Activated gamma-delta T cell treated with Interleukin-2 at 50 U/mL for 16 hours (primary cell): Measurements from ENCODE around the gene CKS2.
"Not testable (repeated sequence)": the region's sequence is repeated elsewhere in the genome, so short reads cannot be mapped to it uniquely, and the experiment has no call there.

Experiments
- DNase-seq: peaks from one replicate; pipeline ENCODE4 v3.0.0-alpha.2; 2020

Gene CKS2

DNA sequence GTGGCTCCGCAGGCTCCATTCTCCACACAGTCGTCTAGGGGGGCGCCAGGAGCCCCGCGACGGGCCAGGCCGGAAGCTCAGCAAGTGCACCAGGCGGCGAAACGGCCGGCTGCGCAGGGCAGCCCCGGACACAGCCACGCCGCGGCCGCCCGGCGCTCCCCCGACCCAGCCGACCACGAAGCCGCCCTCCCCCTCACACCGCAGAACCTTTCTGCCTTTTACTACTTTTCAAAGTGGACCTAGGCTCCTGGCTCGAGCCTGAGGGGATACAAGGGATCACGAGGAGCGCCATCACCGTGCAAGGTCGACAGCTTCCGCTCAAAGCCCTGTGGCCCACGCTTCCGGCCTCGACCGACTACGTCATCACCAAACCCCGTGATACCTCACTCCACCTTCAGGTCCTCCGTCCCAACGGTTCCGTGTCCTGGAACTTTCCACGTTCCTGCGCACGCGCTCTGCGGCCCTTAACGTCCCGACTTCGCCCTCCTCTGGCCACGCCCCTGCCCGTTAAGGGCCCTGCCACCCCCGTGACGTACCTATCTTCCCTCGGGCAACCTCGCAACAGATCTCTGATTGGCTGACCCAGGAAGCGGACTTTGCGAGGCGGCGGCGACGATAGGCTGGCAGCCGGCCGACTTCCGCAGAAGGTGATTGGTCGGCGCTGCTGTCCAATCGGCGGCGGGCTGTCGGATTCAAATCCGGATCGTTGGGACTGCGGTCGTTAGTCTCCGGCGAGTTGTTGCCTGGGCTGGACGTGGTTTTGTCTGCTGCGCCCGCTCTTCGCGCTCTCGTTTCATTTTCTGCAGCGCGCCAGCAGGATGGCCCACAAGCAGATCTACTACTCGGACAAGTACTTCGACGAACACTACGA lies at the start of gene CKS2:
Gene CKS2, plus strand, starts transcription at position 721 of the 871 bp plus-strand sequence. Its CDS starts 98 bp downstream, at position 819.
- DNase-seq: peak; percentile 100

- DNase-seq: no peak
Observed at GRCh38 chr9:89273528-89274279, 37.3 kb upstream of the CKS2 start.

DNA sequence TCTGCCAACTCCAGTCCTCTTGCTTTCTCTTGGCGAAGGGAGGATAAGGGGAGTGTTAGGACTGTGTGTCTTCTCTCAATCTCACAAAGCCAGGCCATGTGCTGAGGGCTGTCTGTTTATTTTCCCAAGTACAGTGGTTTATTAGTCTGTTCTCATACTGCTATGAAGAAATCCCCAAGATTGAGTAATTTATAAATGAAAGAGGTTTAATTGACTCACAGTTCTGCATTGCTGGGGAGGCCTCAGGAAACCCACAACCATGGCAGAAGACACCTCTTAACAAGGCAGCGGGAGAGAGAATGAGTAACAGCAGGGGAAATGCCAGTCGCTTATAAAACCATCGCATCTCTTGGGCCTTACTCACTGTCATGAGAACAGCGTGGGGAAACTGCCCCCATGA lies 36.2 kb upstream of the CKS2 start:
- no peak for DNase-seq

DNA sequence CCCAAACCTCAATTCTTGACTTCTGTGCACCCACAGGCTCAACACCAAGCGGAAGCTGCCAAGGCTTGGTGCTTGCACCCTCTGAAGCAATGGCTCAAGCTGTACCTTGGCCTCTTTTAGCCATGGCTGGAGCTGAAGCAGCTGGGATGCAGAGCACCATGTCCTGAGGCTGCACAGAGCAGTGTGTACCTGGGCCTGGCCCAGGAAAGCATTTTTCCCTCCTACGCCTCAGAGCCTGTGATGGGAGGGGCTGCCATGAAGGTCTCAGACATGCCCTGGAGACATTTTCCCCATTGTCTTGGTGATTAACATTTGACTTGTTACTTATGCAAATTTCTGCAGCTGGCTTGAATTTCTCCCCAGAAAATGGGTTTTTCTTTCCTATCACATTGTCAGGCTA lies 35.0 kb upstream of the CKS2 start:
- DNase-seq: not testable (repeated sequence)

DNA sequence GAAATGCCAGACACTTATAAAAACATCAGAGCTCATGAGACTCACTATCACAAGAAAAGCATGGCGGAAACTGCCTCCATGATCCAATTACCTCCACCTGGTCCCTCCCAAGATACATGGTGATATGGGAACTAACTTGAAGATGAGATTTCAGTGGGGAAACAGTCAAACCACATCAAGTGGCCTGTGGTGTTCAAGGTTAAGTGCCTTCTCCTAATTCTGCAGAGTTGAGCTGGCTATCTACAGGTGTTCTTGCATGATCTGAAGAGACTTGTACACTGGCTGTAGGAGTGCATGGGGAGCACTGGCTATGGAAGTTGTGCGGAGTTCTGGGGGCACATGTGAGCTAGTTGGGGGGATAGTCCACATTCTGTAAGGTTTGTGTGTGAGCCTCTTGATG lies 34.0 kb upstream of the CKS2 start:
- DNase-seq: no peak

DNA sequence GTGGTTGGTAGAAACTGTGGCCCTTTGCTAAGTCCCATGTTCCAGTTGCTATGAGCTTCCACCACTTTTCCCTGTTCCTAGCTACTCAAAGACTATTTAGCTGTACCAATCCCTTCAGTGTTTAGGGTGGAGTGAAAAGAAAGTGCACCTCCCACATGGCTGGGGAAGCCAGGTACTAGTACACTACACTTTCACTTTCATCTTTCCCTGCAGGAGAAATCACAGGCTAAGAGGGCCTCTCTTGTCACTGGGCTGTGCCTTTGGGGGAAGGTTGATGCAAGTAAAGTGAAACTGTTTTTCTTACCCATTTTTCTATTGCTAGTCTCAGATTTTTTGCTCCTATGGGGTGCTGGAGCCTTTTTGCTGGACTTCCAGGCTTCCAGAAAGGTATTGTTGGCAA lies 33.5 kb upstream of the CKS2 start:
- no peak for DNase-seq

DNA sequence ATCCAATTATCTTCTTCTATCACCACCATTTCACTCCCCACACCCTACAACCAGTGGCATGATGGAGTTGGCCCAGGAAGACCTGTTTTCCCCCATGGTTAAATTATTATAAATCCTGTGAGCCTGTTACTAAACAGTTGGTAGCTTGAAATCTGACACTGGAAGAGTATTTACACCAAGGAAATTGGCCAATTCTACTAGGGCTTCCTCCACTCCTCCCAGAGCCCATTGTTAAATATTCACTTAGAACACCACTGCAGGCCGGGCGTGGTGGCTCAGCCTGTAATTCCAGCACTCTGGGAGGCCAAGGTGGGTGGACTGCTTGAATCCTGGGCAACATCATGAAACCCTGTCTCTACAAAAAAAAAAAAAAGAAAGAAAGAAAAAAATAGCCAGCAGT lies 32.4 kb upstream of the CKS2 start:
- no peak for DNase-seq

- DNase-seq: no peak
Observed at GRCh38 chr9:89278997-89279739, 31.8 kb upstream of the CKS2 start.

DNA sequence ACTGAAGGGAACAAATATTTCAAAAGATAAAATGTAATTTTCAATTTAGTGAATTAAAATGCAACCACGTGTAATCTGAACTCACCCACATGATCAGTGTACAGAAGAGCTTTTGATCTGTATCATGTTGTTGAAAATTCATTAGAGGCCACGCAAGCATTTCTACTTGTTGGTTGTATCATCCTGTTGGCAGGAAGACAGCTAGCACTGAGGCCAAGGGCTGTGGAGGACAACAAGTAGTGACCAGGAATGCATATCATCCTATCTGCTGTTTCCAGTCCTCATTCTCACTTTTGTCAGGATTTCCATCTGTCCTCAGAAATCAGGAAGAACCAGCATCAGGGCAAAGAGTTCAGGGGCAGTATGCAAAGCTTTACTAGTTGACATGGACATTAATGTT lies 29.9 kb upstream of the CKS2 start:
- no peak for DNase-seq

DNA sequence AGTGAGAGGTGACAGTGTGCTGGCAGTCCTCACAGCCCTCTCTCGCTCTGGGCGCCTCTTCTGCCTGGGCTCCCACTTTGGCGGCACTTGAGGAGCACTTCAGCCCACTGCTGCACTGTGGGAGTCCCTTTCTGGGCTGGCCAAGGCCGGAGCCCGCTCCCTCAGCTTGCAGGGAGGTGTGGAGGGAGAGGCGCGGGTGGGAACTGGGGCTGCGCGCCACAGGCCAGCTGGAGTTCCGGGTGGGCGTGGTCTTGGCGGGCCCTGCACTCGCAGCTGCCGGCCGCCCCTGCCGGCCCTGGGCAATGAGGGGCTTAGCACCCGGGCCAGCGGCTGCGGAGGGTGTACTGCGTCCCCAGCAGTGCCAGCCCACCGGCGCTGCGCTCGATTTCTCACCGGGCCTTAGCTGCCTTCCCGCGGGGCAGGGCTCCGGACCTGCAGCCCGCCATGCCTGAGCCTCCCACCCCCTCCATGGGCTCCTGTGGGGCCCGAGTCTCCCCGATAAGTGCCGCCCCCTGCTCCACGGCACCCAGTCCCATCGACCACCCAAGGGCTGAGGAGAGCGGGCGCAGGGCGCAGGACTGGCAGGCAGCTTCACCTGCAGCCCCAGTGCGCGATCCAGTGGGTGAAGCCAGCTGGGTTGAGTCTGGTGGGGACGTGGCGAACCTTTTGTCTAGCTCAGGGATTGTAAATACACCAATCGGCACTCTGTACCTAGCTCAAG lies 28.6 kb upstream of the CKS2 start:
- DNase-seq: not testable (repeated sequence)

DNA sequence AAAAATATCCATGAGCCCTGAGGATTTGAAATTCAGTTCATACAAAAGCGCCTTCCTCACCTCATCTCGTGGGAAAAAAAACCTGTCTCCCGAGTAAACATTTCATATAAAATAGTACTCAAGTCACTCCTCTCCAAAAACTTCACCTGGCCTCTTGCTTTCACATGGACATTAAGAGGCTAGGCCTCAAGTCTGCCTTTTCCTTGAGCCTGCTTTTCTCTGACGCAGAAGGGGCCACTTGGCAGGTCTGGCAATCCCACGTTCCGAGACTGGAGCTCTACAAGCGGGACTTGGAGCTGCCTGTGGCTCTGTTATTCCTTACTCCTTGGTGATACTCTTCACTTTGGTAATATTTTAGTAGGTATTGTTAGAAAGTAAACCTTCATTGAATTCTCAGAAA lies 26.9 kb upstream of the CKS2 start:
- no peak for DNase-seq

- DNase-seq: no peak
Observed at GRCh38 chr9:89291741-89292140, 19.3 kb upstream of the CKS2 start.

DNA sequence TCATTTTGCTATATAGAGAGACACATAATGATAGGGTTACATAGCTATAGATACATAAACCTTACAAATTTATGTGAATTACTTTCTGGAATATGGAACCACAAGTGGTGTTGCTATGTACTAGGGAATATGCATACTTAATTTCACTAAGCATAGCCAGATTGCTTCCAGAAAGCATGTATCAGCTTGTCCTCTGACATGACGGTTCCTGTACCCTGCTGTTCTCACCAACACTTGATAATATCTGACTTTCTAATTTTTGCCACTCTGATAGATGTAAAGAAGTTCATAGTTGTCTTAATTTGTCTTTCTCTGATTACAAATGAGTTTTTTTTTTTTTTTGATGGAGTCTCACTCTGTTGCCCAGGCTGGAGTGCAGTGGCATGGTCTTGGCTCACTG lies 18.0 kb upstream of the CKS2 start:
- DNase-seq: no peak

DNA sequence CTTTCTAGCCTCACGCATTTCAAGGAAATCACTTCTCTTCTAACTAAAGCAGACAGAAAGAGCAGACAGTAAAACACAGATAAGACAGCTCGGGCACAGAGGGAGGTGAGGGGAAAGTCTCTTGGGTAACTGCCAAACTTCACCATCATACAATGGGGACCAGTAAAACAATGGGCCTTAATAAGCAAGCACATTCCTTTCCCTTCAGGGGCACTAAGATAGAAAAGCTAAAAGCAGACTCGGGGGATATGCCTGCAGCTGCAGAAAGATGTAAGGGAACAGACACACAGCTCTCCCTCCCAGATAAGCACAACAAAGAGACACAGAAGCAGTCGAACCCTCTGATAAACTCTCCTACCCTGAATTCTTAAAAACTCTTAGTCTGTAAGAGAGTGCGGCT lies 15.6 kb upstream of the CKS2 start:
- no peak for DNase-seq

DNA sequence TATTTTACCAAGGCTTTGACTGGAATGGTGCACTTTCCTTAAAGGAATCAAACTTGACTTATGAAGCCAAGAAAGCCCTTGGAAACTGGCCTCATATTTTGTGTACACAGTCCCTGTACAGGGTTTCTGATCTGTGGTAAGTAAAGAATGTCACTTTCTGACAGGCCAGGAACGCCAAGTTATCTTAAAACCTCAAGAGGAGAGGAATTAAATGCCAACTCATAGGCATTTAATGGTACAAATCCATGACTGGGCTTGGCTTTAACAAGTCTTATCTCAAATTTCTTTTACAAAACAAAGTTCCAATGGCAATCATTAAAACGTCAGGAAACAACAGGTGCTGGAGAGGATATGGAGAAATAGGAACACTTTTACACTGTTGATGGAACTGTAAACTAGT lies 9.0 kb upstream of the CKS2 start:
- not testable (repeated sequence) for DNase-seq

- DNase-seq: no peak
Observed at GRCh38 chr9:89304020-89304833, 6.8 kb upstream of the CKS2 start.

DNA sequence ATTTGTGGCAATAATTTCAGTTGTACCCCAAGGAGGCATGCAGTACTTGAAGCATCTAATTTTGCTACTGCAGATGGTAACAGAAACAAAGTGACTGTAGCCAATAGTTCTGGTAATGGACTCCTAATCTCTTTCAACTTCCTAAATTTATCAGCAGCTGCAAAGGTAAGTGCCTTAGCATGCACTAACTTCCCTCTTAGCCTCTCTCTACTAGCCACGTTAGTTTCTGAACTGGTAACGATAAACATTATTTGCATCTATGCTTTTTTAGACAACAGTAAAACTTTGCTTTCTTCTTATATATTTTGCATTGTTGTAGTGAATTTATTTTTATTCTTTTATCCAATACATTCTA lies 6.2 kb upstream of the CKS2 start:
- no peak for DNase-seq

DNA sequence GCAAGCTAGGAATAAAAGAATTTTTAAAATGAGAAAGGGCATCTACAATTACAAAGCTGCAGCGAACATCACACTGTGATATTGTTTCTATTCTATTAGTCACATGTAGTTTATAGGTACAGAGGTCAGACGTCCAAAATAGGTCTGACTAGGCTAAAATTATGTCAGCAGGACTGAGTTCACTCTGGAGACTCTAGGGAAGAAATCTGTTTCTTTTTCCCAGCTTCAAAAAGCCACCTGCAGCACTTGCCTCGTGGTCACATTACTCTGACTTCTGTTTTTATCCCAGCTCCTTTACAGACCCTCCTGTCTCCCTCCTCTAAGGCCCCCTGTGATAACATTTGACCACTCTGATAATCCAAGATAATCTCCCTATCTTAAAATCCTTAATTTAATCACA lies 5.1 kb upstream of the CKS2 start:
- DNase-seq: no peak

DNA sequence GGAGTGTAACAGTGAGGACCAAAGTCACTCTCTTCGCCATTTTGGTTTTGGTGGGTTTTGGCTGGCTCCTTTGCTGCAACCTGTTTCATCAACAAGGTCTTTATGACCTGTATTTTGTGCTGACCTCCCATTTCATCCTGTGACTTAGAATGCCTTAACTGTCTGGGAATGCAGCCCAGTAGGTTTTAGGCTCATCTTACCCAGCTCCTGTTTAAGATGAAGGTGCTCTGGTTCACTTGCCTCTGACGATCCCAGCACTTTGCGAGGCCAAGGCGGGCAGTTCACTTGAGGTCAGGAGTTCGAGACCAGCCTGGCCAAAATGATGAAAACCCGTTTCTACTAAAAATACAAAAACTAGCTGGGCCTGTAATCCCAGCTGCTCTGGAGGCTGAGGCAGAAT lies 1.8 kb upstream of the CKS2 start:
- DNase-seq: no peak

DNA sequence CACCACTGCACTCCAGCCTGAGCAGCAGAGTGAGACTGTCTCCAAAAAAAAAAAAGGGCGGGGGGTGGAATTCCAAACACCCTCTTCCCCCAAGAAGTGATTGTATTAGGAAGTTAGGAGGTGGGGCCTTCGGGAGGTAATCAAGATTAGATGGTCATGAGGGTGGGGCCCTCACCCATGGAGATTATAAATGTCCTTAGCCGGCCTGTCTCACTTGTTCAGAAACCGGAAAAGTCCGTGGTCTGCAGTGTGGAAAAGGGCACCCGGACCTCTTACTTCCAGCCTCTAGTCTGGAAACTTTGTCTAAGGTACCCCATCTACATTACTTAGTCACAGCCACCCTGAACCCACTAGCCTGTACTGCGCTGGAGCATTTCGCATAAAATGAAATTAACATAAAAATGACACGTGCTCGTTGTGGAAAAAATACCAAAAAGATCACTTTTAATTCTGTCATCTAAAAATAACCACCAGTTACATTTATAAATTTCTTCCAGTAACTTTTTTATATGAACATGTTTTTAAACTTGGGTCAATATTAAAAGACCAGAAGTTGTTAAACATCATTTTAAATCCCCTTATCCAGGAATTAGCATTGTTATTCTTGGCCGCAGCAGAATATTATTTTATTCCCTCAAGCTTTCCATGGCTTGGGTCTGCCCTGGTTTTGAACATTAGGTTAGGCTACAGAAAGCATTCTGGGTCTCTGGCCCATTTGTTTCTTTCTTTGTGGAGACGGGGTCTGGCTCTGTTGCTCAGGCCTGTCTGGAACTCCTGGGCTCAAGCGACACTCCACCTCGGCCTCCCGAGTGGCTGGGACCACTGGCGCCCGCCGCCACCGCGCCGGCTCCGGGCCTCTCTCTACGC lies 1.2 kb upstream of the CKS2 start:
- DNase-seq: no peak
